ENCODE results near the gene TRPV5.
"Not testable (repeated sequence)": the region's sequence is repeated elsewhere in the genome, so short reads cannot be mapped to it uniquely, and the experiment has no call there.

Gene TRPV5

GRCh38 chr7:142933624-142934023 is at the start of gene TRPV5:
TSS of gene TRPV5 (minus strand) at chr7:142933746. CDS start at chr7:142933459, 287 bp downstream.
- FAIRE-seq (no peak), DNase-seq (ENCODE audit: low spot score) (no peak)

GRCh38 chr7:142978402-142978801 is 44.9 kb upstream of the TRPV5 start:
- FAIRE-seq; DNase-seq (ENCODE audit: low spot score): not testable (repeated sequence)

GRCh38 chr7:142974626-142975025 is 41.1 kb upstream of the TRPV5 start:
- DNase-seq (ENCODE audit: low spot score), result no peak
- FAIRE-seq, result no peak

DNA sequence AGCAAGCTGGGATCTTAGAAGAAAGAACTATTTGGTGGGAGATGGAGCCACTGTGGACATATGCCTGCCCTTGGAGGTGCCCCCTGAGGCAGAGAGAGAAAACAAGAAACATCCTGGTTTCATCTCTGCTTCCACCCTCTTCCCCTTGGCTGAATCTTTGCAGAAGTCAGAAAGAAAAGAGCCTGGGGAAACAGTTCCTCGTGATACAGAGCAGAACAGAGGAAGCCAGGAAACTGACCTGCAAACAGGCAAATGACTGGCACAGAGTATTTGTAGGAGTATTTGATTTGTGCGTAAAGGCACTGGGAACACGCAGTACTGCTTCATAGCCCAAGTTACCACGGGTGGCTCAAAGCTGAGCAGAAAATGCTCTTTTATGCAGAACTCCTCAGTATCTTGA is 35.6 kb upstream of the TRPV5 start:
- no peak for DNase-seq (ENCODE audit: low spot score)
- no peak for FAIRE-seq

GRCh38 chr7:142968229-142968628 is 34.7 kb upstream of the TRPV5 start:
- DNase-seq (ENCODE audit: low spot score), result no peak
- no peak for FAIRE-seq

- FAIRE-seq (no peak), DNase-seq (ENCODE audit: low spot score) (no peak)
These were observed 31.1 kb upstream of the TRPV5 start for GRCh38 chr7:142964502-142965246.

- DNase-seq (ENCODE audit: low spot score), result no peak
- FAIRE-seq, result no peak
These were observed 30.4 kb upstream of the TRPV5 start for GRCh38 chr7:142963993-142964392.

DNA sequence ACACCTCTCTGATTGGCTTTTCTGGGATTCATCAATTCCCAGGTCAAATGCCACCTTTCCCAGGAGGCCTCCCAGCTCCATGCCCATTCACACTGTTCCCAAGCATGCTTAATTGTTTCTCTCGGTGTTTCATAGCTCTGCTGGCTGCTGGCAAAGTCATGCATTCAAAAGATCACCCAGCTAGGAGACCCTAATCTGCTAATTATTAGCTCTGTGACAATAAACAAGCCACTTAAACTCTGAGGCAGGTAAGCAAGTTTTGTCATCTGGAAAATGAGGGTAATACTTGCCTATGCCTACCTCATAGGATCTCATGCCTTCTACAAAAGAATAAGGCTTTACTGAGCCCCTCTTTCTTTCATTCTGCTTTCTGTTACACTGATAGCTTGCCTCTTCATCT is 29.4 kb upstream of the TRPV5 start:
- FAIRE-seq (no peak), DNase-seq (ENCODE audit: low spot score) (no peak)

- DNase-seq (ENCODE audit: low spot score), result no peak
- no peak for FAIRE-seq
These were observed 28.7 kb upstream of the TRPV5 start, which contains the start of gene KEL for GRCh38 chr7:142961973-142962926. TSS of gene KEL (minus strand) at chr7:142962363. CDS start at chr7:142962206, 157 bp downstream.

- no peak for DNase-seq (ENCODE audit: low spot score)
- no peak for FAIRE-seq
These were observed 28.0 kb upstream of the TRPV5 start for GRCh38 chr7:142961595-142961972.

- no peak for FAIRE-seq
- DNase-seq (ENCODE audit: low spot score), result no peak
These were observed 27.5 kb upstream of the TRPV5 start for GRCh38 chr7:142960955-142961512.

DNA sequence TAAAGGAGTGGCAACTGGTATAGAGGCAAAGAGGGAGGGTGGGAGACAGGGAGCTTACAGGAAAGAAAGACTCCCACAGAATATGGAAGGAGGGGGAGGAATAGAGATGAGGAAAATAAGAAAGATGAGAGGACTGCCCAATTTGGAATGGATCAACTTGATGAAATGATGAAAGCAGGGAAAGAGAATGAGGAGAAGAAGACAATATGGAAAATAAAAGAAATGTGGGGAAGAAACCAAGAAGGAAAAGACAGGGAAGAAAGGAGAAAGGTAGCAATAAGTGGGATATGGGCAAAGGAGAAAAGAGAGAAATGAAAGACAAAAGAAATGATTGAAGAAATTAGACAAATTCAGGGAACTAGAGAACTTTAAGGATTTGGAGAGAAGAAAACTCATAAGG is 25.7 kb upstream of the TRPV5 start:
- DNase-seq (ENCODE audit: low spot score) (no peak), FAIRE-seq (no peak)

DNA sequence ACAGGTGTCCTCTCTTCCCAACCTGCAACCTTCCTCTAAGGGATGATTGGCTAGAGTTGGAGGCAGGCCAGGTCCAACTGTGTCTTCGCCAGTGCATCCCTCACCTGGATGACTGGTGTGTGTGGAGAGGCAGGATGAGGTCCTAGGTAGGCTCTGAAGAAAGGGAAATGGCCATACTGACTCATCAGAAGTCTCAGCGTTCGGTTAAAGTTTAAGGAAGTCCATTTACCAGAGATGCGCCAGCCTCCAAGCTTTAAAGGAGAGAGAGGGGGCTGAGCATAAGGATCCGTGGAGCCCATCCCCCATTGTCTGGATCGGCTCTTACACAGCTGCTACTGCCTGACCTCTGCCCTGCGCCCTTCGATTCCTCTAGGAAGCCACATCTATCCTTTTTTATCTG is 24.2 kb upstream of the TRPV5 start:
- DNase-seq (ENCODE audit: low spot score) (no peak), FAIRE-seq (no peak)

DNA sequence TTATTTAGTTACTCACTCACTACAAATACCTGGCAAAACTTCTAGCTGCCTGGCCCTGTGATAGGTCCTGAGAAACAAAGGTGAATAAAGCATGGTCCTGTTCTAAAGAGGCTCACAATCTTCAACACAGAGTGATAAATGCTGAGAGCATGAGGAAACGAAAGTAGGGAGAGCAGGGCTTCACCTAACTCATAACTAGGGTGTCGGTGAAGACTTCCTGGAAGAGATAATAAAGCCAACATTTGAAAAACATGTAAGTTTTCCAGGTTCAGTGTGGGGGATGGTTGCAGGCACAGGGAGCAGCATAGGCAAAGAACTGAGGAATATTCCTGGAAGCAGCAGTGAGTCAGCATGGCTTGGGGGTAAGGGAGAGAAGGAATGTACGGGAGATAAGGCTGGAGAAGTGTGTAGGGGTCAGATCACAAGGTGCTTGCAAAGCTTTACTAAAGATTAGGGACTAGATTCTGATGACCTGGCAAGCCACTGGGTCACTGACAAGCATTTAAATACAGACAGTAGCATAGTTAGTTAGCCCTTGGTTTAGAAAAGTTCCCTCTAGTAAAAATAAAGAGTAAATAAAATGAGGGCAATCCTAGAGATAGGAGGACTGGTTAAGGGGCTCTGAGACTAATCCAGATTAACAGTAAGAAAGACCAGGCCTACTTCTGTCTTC is 23.5 kb upstream of the TRPV5 start:
- no peak for FAIRE-seq
- DNase-seq (ENCODE audit: low spot score), result no peak

DNA sequence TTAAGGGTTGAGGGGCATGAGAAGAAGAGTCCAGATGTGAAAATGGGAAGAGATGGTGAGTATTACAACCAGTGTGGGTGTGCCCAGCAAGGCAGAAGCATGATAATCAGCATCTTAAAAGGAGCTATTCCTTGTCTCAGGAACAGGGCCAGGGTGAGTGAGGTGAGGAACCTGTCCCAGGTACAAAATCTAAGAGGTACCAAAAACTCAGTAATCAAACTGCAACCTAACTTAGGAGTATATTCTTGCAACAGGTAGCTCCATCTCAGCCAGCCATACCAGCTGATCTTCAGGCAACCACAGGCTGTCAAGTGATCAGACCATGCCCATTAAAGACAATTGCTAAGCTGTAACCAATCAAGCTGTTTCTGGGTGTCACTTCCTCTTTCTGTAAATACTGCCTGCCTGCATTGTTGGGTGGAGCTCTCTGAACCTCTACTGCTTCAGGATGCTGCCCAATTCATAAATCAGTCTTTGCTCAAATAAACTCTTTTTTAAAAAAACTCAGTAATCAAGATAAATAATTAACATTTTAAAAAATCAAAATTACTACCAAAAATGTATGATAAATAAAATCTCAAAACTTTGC is 21.2 kb upstream of the TRPV5 start:
- peak; percentile 17 for FAIRE-seq
- DNase-seq (ENCODE audit: low spot score), result no peak

DNA sequence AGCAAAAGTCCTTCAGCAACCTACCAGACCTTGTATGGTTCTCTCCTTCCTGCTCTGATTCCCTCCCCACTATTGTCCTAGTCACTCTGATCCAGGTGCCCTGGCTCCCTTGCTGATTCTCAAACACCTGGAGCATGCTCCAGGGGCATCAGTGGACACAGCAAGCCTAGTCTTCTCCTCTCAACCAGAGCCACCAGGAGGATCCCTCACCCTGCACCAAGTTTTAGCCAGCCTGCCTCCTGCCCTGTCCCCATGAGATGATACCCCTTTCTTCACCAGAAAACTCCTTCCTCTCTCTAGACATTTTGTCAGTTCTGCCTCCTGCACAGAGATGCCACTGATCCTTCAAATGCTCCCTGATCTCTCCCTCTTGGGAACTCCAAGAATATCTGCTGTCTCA is 16.7 kb upstream of the TRPV5 start:
- FAIRE-seq (no peak), DNase-seq (ENCODE audit: low spot score) (no peak)

DNA sequence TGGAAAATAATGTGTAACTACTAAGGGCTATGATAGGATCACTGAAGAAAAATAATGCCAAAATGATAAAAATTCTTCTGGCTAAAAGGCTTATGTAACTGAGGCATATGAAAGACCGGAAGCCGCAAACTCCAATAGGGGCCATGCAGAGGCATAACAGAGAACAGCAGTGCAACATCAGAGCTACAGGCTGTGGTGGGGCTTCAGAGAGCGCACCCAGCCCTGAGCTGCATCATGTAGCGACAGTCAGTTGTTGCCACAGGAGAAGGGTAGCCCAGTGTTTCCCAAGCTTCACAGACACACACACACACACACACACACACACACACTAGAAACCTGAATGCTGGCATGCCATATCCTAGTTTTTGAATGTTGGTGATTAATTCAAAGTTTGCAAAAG is 15.1 kb upstream of the TRPV5 start:
- FAIRE-seq (no peak), DNase-seq (ENCODE audit: low spot score) (no peak)

DNA sequence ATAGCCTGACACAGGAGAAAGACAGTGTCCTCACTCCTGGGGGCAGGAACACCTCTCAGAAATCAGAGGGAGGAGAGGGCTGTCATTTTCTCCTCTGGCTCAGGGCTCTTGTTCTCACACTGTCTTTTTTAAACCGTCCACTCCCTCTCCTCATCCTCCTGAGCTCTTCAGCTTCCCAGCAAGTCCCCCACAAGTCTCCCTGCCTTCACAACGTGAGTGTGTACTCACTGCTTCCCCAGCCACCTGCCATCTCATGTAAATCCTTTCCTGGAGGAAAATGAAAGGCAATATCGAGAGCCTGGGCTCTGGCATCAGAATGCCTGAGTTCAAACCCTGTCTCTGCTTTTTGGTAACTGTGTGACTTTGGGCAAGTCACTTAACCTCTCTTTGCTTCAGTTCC is 11.5 kb upstream of the TRPV5 start:
- FAIRE-seq, result no peak
- no peak for DNase-seq (ENCODE audit: low spot score)

- no peak for FAIRE-seq
- no peak for DNase-seq (ENCODE audit: low spot score)
These were observed 10.2 kb upstream of the TRPV5 start for GRCh38 chr7:142943706-142944268.

DNA sequence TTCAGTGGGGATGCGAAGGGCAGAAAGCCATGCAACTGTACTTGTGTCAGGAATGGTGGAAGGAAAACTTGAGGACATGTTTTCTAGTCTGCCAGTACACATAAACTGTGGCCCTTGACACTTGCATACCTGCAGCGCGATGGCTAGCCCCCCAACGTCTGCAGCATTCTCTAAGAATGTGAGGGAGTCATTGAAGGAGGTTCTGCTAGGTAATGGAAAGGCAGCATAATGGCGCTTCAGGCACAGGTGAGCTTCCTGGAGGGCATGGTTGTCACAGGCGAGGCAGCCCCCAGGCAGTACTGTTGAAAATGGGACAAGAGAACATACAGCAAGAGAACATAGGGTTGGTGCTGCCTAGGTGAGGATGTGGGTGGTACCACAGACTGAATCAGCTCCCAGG is 9.2 kb upstream of the TRPV5 start:
- no peak for DNase-seq (ENCODE audit: low spot score)
- FAIRE-seq, result no peak

GRCh38 chr7:142941541-142941940 is 8.0 kb upstream of the TRPV5 start:
- no peak for FAIRE-seq

More at GRCh38 chr7:142941541-142941940, 8.0 kb upstream of the TRPV5 start:
- no peak for DNase-seq (ENCODE audit: low spot score)

Measured in RCC 7860 (cell line).